Activated naive CD8-positive, alpha-beta T cell treated with anti-CD3 and anti-CD28 coated beads, Interleukin-2, amount 10 ng/mL, durations not matched to agents 7 days and 5 days (primary cell): ENCODE results near the gene OR1E1. TPM values are rescaled to one million over a fixed set of nuclear protein-coding genes. Genes with fewer than 3 reads are reported as not detected.
A peak's percentile ranks its signal among the peaks of the same experiment; 100 is the strongest.
"Not testable (repeated sequence)": the region's sequence is repeated elsewhere in the genome, so short reads cannot be mapped to it uniquely, and the experiment has no call there.

ENCODE experiments used
- ATAC-seq: fragments of 150-1000 bp; cut with Tn5 transposase; one replicate; pipeline ENCODE4 v1.10.0; 2021; ENCODE audit warnings: low read depth, moderate library complexity
- POLR2A ChIA-PET: fragments of 350-600 bp; sonication (Branson Sonifier 250); formaldehyde crosslinking; loops from one replicate; lab custom pipeline; 2021; ENCODE audit warnings: antibody characterized with exemption; lab: Charles Lee
- DNase-seq: peaks from one replicate; pipeline ENCODE4 v3.0.0; 2021
- H3K27ac Mint-ChIP-seq: one replicate; pipeline ENCODE4 v1.8.0; 2022; ENCODE audit warnings: mild to moderate bottlenecking, mixed read lengths
- H3K27me3 Mint-ChIP-seq: one replicate; pipeline ENCODE4 v1.8.0; 2022; ENCODE audit warnings: mild to moderate bottlenecking, moderate library complexity, mixed read lengths
- H3K36me3 Mint-ChIP-seq: one replicate; pipeline ENCODE4 v1.8.0; 2021; ENCODE audit warnings: mild to moderate bottlenecking, mixed read lengths
- H3K4me1 Mint-ChIP-seq: one replicate; pipeline ENCODE4 v1.8.0; 2021; ENCODE audit warnings: mixed read lengths
- H3K4me3 Mint-ChIP-seq: one replicate; pipeline ENCODE4 v1.8.0; 2022; ENCODE audit warnings: mild to moderate bottlenecking, moderate library complexity, mixed read lengths
- H3K9me3 Mint-ChIP-seq: one replicate; pipeline ENCODE4 v1.8.0; 2021; ENCODE audit warnings: mixed read lengths
- total RNA-seq, 2 experiments: library from RNA; stranded (reverse); gene quantifications; one replicate each; pipeline ENCODE4 v1.2.3, GENCODE V29; 2021

Gene OR1E1, protein sequence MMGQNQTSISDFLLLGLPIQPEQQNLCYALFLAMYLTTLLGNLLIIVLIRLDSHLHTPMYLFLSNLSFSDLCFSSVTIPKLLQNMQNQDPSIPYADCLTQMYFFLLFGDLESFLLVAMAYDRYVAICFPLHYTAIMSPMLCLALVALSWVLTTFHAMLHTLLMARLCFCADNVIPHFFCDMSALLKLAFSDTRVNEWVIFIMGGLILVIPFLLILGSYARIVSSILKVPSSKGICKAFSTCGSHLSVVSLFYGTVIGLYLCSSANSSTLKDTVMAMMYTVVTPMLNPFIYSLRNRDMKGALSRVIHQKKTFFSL
- not detected for total RNA-seq

DNA sequence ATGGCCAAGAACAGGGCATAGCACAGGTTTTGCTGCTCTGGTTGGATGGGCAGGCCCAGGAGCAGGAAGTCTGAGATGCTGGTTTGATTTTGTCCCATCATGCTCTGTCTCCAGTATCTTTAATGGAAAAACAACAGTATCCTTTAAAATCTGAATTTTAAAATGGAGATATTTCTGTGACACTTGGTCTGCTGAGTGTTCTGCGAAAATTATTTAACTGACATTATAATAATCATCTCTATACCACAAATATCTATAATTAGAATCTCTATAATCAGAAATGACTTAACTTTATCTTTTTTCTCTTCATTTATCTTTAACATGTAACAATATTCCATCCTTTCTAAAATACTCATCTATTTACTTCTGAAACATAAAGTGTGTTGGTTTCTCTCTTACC, at the start of gene OR1E1:
TSS of gene OR1E1 (minus strand) at position 101 of the 400 bp plus-strand sequence. CDS start at position 101, 0 bp downstream.
- Mint-ChIP-seq H3K4me3 (no peak within 1 kb of the TSS), H3K27me3 (peaks cover 2% of the 10 kb centered on the region), H3K4me1 (no peaks in the 10 kb centered on the region), H3K36me3 (no peaks in the 10 kb centered on the region), H3K27ac (no peak within 1 kb of the TSS), H3K9me3 (peaks cover 1% of the 10 kb centered on the region)
- no peak for DNase-seq
- POLR2A ChIA-PET: no interaction called here
- no peak for ATAC-seq

DNA sequence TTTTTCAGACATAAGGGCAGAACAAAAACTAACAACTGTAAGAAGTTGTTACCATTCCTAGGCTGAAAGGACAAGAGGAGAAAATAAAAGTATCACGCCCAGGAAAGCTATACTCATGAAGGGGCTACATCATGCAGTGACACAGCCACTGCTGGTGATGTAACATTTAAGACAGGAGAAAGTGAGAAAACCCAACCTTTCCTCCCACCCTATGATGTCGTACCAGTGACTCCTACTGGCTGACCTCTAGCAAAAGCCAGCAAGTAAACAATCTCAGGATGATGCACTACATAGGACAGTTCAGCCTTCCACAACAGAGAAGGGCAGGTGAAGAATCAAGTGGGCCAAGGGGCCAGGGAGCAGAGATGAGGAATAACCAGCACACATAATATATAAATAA, 49.4 kb upstream of the OR1E1 start:
- H3K4me1 Mint-ChIP-seq: no peaks in the 10 kb centered on the region
- POLR2A ChIA-PET: no interaction called here
- peaks cover 25% of the 10 kb centered on the region for H3K27me3 Mint-ChIP-seq
- no peaks in the 10 kb centered on the region for H3K36me3 Mint-ChIP-seq
- no peak overlapping the region for H3K4me3 Mint-ChIP-seq
- no peak overlapping the region for H3K27ac Mint-ChIP-seq
- DNase-seq (no peak), ATAC-seq (no peak)
- no peaks in the 10 kb centered on the region for H3K9me3 Mint-ChIP-seq

GRCh38 chr17:3440451-3440850, 42.2 kb upstream of the OR1E1 start:
- Mint-ChIP-seq H3K27ac (no peak overlapping the region), H3K4me3 (no peak overlapping the region), H3K36me3 (no peaks in the 10 kb centered on the region), H3K27me3 (peaks cover 20% of the 10 kb centered on the region), H3K9me3 (no peaks in the 10 kb centered on the region), H3K4me1 (no peaks in the 10 kb centered on the region)
- ATAC-seq: no peak
- POLR2A ChIA-PET: no interaction called here
- DNase-seq: no peak

DNA sequence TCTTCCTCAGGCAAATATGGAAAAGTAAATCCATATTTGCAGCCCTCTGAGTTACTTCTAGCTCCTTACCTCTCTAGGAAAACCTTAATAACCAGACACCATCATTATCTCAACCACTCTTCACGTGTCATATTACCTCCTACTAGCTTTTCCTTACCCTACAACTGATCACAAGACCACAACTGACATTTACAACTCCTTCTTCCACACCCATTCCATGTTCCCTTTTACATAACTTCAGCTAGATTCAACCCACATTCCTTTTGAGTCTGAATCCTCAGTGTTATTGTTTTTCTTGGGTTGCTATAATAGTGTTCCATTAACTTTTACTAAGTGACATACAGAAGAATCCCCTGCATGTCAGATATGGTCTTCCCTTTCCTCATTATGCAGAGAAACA, 40.2 kb upstream of the OR1E1 start:
- Mint-ChIP-seq H3K36me3 (no peaks in the 10 kb centered on the region), H3K9me3 (no peaks in the 10 kb centered on the region), H3K4me3 (no peak overlapping the region), H3K4me1 (no peaks in the 10 kb centered on the region), H3K27ac (no peak overlapping the region), H3K27me3 (peaks cover 11% of the 10 kb centered on the region)
- POLR2A ChIA-PET: no interaction called here
- DNase-seq: no peak
- no peak for ATAC-seq

- ATAC-seq (no peak), DNase-seq (no peak)
- H3K4me1 Mint-ChIP-seq: no peaks in the 10 kb centered on the region
- H3K27ac Mint-ChIP-seq: no peak within 1 kb of the TSS
- H3K4me3 Mint-ChIP-seq: no peak within 1 kb of the TSS
- H3K27me3 Mint-ChIP-seq: peaks cover 6% of the 10 kb centered on the region
- POLR2A ChIA-PET: no interaction called here
- no peaks in the 10 kb centered on the region for H3K9me3 Mint-ChIP-seq
- no peaks in the 10 kb centered on the region for H3K36me3 Mint-ChIP-seq
These were observed 35.5 kb upstream of the OR1E1 start, which contains the start of gene OR1E2 for GRCh38 chr17:3433741-3434140. Gene OR1E2, minus strand, starts transcription at chr17:3433841. Its CDS starts 0 bp downstream, at chr17:3433841.

DNA sequence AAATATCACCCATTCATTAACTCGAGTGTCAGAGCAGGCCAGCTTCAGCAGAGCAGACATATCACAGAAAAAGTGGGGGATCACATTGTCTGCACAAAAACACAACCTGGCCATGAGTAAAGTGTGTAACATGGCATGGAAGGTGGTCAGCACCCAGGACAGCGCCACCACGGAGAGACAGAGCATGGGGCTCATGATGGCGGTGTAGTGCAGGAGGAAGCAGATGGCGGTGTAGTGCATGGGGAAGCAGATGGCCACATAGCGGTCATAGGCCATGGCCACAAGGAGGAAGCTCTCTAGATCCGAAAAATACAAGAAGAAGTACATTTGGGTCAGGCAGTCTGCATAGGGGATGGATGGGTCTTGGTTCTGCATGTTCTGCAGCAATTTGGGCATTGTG, 35.0 kb upstream of the OR1E1 start:
- H3K27me3 Mint-ChIP-seq, H3K27ac Mint-ChIP-seq, H3K9me3 Mint-ChIP-seq, H3K4me3 Mint-ChIP-seq, POLR2A ChIA-PET, H3K36me3 Mint-ChIP-seq, H3K4me1 Mint-ChIP-seq, ATAC-seq: not testable (repeated sequence)
- DNase-seq: peak; percentile 38

DNA sequence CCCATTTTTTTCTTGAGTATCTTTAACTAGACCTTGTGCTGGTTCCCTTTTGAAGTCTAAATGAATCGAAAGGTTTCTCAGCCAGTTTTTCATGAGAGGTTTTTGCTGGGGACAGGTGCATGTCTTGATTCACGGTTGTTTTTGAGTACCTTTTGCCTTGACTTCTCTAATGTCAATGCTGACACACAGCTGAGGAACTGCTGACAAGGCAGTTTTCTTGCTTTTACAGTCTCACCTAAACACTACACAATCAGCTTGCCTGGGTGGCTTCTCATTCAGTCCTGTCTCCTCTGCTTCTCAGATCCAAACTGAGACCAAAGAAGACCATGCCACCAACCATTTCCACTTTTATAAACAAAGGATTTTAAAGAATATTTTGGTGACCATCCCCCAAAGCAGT, 20.0 kb upstream of the OR1E1 start:
- Mint-ChIP-seq H3K9me3 (no peaks in the 10 kb centered on the region), H3K4me3 (no peak overlapping the region), H3K27me3 (peaks cover 11% of the 10 kb centered on the region), H3K27ac (no peak overlapping the region), H3K36me3 (no peaks in the 10 kb centered on the region), H3K4me1 (no peaks in the 10 kb centered on the region)
- POLR2A ChIA-PET: no interaction called here
- ATAC-seq (no peak), DNase-seq (no peak)

- no peak for ATAC-seq
- Mint-ChIP-seq H3K4me3 (no peak overlapping the region), H3K4me1 (no peaks in the 10 kb centered on the region), H3K27me3 (peaks cover 17% of the 10 kb centered on the region), H3K9me3 (no peaks in the 10 kb centered on the region), H3K36me3 (no peaks in the 10 kb centered on the region), H3K27ac (no peak overlapping the region)
- POLR2A ChIA-PET: interaction anchor here (0.6 kb wide), 1 partner anchor 521 kb away, joined by 4 read pairs; no protein-coding TSS in a partner anchor
- no peak for DNase-seq
These were observed 17.4 kb upstream of the OR1E1 start for GRCh38 chr17:3415610-3416009.

GRCh38 chr17:3412216-3412615, 14.0 kb upstream of the OR1E1 start:
- H3K9me3 Mint-ChIP-seq, H3K36me3 Mint-ChIP-seq, POLR2A ChIA-PET, H3K4me3 Mint-ChIP-seq, DNase-seq, ATAC-seq, H3K27ac Mint-ChIP-seq, H3K4me1 Mint-ChIP-seq: not testable (repeated sequence)
- peaks cover 13% of the 10 kb centered on the region for H3K27me3 Mint-ChIP-seq

- no peak within 1 kb of the TSS for H3K27ac Mint-ChIP-seq
- peaks cover 11% of the 10 kb centered on the region for H3K27me3 Mint-ChIP-seq
- ATAC-seq (no peak), DNase-seq (no peak)
- H3K9me3 Mint-ChIP-seq: peaks cover 10% of the 10 kb centered on the region
- no peaks in the 10 kb centered on the region for H3K4me1 Mint-ChIP-seq
- POLR2A ChIA-PET: no interaction called here
- no peak within 1 kb of the TSS for H3K4me3 Mint-ChIP-seq
- no peaks in the 10 kb centered on the region for H3K36me3 Mint-ChIP-seq
These were observed 12.9 kb upstream of the OR1E1 start, which contains the start of gene OR3A3 for GRCh38 chr17:3411070-3411469. Gene OR3A3, plus strand, starts transcription at chr17:3411370.

- H3K27ac Mint-ChIP-seq, ATAC-seq, DNase-seq, H3K4me1 Mint-ChIP-seq, H3K36me3 Mint-ChIP-seq, H3K4me3 Mint-ChIP-seq, H3K27me3 Mint-ChIP-seq, POLR2A ChIA-PET: not testable (repeated sequence)
- peaks cover 12% of the 10 kb centered on the region for H3K9me3 Mint-ChIP-seq
These were observed 5.6 kb upstream of the OR1E1 start for GRCh38 chr17:3403856-3404255.

- H3K36me3 Mint-ChIP-seq: no peaks in the 10 kb centered on the region
- no peak overlapping the region for H3K27ac Mint-ChIP-seq
- no peak overlapping the region for H3K4me3 Mint-ChIP-seq
- H3K27me3 Mint-ChIP-seq: peaks cover 5% of the 10 kb centered on the region
- peaks cover 4% of the 10 kb centered on the region for H3K9me3 Mint-ChIP-seq
- no peak for ATAC-seq
- no peaks in the 10 kb centered on the region for H3K4me1 Mint-ChIP-seq
- DNase-seq: no peak
- POLR2A ChIA-PET: no interaction called here
These were observed 3.6 kb upstream of the OR1E1 start for GRCh38 chr17:3401786-3402185.

DNA sequence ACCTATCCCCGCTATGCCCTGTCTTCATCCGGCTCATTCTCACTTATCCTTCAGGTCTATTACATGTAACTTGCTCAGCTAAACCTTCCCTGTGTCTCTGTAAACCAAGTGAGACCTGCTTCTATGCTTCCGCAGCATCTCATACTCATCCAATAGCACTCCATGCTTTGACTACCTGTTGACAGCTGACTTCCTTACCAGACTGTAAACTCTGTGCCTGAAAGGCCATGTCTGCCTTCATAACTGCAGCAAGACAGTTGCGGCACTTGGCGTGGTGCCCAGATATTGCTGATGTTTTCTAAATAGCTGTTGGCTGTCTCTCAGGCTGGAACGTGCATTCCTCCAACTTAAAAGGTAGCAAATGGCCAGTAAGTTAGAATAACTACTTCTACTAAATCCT, 1.8 kb upstream of the OR1E1 start:
- Mint-ChIP-seq H3K9me3 (peaks cover 1% of the 10 kb centered on the region), H3K27me3 (peaks cover 2% of the 10 kb centered on the region), H3K4me1 (no peaks in the 10 kb centered on the region), H3K36me3 (no peaks in the 10 kb centered on the region), H3K4me3 (no peak overlapping the region), H3K27ac (no peak overlapping the region)
- ATAC-seq (no peak), DNase-seq (no peak)
- POLR2A ChIA-PET: no interaction called here

- H3K4me1 Mint-ChIP-seq, H3K36me3 Mint-ChIP-seq, POLR2A ChIA-PET, ATAC-seq, DNase-seq, H3K27ac Mint-ChIP-seq, H3K27me3 Mint-ChIP-seq, H3K4me3 Mint-ChIP-seq, H3K9me3 Mint-ChIP-seq: not testable (repeated sequence)
These were observed 409 bp downstream of the OR1E1 start for GRCh38 chr17:3397801-3398200.
